T-helper 1 cell treated with Interleukin-12 subunit alpha and Interleukin-12 subunit beta and Interleukin-4 antibody, amounts not matched to agents 30 μg/mL and 1 μg/mL, for 36 hours (primary cell): ENCODE measurements around the gene KCNJ15.

Source experiments
- H3K27ac Mint-ChIP-seq: one replicate; pipeline ENCODE4 v1.8.0; 2021; ENCODE audit warnings: mild to moderate bottlenecking, mixed read lengths
- H3K27me3 Mint-ChIP-seq: one replicate; pipeline ENCODE4 v1.8.0; 2021; ENCODE audit warnings: low read depth, mixed read lengths
- H3K36me3 Mint-ChIP-seq: one replicate; pipeline ENCODE4 v1.8.0; 2021; ENCODE audit warnings: low read depth, mixed read lengths
- H3K4me1 Mint-ChIP-seq: one replicate; pipeline ENCODE4 v1.8.0; 2021; ENCODE audit warnings: low read depth, mixed read lengths
- H3K4me3 Mint-ChIP-seq: one replicate; pipeline ENCODE4 v1.8.0; 2021; ENCODE audit warnings: mild to moderate bottlenecking, moderate library complexity, mixed read lengths
- H3K9me3 Mint-ChIP-seq: one replicate; pipeline ENCODE4 v1.8.0; 2021; ENCODE audit warnings: mixed read lengths

Gene KCNJ15

DNA sequence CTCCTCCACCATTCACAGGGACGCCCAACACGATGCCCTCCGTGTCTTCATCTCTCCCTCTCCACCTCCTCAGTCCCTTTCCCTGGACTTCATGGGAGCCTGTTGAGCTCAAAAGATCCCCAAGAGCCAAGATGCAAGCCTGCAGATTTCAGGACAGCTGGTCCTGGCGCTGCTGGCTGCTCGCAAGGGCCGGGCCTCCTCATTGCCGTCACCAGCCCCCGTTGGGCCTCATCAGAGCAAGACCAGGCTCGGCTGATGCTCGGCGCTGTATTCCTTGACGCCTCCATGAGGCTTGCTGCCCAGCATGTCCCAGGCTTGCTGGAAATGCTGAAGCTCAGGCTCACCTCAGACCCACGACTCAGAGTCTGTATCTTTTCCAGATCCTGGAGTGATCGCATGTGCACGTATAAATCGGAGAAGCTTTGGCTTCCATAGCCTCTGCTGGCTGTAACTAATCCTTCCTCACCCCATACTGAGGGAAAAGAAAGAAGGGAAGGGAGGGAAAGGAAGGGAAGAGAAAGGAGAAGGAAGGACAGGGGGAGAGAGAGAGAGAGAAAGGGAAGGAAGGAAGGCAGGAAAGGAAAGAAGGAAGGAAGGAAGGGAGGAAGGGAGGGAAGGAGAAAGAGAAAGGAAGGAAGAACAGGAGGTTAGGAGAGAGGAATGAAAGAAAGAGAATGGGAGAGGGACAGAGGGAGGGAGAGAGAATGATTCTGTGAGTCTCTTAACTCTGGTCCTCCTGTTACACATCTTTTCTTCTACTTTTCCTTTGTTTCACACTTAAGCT lies 94.6 kb downstream of the KCNJ15 start:
- Mint-ChIP-seq H3K4me1 (peaks cover 7% of the 10 kb centered on the region), H3K4me3 (no peak overlapping the region), H3K27ac (no peak overlapping the region), H3K9me3 (no peaks in the 10 kb centered on the region), H3K27me3 (no peaks in the 10 kb centered on the region), H3K36me3 (no peaks in the 10 kb centered on the region)

DNA sequence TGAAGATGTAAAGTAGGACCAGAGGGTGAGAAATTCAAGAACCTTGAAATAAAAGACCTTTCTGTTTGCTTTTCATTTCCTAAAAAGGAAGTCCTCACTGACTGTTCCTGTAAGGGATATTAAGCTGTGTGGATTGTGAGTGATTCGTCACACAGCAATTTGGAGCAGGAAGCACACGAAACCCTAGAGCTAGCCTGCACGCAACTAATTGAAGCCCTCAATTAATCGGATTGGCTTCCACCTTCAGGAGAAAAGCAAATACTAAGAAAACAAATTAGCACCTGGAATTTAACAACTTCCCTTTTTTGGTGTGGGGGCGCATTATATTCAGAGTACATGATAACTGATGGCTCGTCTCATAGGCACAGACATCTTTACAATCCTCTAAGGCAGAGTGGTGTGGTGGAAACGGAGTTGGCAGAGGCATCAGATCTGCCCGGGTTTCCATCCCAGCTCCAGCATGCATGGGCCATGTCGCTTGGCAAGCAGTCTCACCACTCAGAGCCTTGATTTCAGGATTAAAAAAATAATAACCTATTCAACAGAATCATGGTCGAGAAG lies 95.2 kb downstream of the KCNJ15 start:
- peaks cover 7% of the 10 kb centered on the region for H3K4me1 Mint-ChIP-seq
- no peaks in the 10 kb centered on the region for H3K9me3 Mint-ChIP-seq
- H3K27me3 Mint-ChIP-seq = no peaks in the 10 kb centered on the region
- H3K4me3 Mint-ChIP-seq = no peak overlapping the region
- H3K27ac Mint-ChIP-seq = no peak overlapping the region
- H3K36me3 Mint-ChIP-seq = no peaks in the 10 kb centered on the region

DNA sequence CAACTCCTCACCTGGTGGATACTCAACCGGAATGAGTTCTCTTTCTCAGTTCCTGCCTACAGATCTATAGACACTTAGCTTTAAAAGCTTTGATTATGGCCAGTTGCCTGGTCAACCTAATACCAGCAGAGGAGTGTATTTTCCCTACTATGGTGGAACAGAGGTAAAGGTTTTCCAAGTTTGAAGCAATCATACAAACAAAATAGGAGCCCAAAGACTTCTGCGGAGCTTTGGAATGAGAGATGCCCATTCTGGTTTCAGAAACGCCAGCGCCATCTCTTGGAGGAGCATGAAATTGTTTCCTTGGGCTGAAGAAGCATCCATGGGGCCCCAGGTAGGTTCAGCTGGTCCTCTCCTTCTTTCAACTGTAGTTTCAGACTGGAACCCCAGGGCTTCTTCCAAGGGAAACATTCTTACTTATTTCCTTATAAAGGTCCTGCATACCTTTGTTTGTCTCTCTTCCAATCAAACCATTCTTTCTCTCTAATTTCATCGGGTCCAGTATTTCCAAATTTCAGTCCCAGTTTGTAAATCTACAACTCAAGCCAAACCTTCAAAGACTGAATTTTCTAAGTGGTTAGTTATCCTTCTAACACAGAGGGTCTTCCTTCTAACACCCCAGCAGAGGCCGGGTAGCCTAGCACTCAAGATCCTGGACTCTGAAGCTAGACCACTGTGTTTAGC lies 95.9 kb downstream of the KCNJ15 start:
- Mint-ChIP-seq H3K27ac (no peak overlapping the region), H3K4me3 (no peak overlapping the region), H3K9me3 (no peaks in the 10 kb centered on the region), H3K4me1 (peaks cover 7% of the 10 kb centered on the region), H3K27me3 (no peaks in the 10 kb centered on the region), H3K36me3 (no peaks in the 10 kb centered on the region)

DNA sequence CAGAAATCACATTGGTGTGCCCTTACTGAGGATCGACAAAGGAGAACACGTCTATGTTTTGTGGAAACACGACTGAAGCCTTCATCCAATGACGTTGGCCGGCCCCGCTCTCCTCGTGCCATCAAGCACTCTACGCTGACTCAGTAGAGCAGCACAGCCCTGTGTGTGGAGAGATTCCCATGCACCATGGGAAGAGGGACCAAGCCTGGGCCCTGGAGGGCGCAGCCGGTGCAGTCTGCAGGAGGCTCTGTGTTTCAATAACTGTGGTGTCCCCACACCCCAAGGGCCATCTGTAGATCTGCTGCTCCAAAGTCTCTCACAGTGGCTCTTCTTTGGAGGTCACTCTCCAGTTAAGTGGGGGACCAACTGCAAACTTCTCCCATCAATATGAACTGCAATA lies 97.4 kb downstream of the KCNJ15 start:
- H3K9me3 Mint-ChIP-seq = no peaks in the 10 kb centered on the region
- no peak overlapping the region for H3K27ac Mint-ChIP-seq
- no peaks in the 10 kb centered on the region for H3K27me3 Mint-ChIP-seq
- H3K36me3 Mint-ChIP-seq = no peaks in the 10 kb centered on the region
- peaks cover 7% of the 10 kb centered on the region for H3K4me1 Mint-ChIP-seq
- H3K4me3 Mint-ChIP-seq = no peak overlapping the region

DNA sequence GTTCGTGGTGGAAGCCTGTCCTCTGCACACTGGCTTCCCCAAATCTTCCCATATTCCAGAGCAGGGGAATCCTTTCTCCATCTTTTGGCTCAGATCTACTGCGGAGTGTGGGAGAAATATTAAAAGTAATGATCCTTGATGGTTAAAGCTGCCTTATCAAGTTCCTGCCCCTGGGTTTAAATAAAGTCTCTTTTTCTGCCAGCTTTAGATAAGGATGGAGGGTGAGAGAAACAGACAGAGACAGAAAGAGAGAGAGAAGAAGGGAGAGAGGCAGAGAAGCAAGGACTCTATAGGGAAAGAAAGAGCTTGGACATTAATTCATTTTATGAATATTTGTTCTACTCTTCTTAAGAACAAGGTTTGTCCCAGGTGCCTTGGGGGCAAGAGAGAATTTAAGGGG lies 98.0 kb downstream of the KCNJ15 start:
- Mint-ChIP-seq H3K27me3 (no peaks in the 10 kb centered on the region), H3K9me3 (no peaks in the 10 kb centered on the region), H3K36me3 (no peaks in the 10 kb centered on the region), H3K4me3 (no peak overlapping the region), H3K4me1 (peaks cover 7% of the 10 kb centered on the region), H3K27ac (no peak overlapping the region)

DNA sequence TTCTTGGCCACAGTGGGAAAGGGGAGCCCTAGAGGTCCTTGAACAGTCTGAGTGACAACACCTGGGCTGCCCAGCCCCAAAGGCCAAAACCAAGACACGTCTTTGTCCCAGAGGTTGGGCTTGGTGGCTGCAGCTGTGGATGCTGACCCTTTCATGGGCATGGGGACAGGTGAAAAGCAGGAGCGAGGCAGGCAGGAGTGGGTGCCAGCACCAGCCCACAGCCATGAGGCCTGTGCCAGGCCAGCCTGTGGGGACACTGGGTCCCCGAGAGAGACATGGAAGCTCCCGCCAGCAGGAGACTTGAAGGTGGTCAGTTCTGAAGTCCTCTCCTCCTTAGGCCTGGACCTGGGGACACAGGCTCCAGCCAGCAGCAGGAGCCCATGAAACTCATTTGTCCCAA lies 98.6 kb downstream of the KCNJ15 start:
- H3K9me3 Mint-ChIP-seq = no peaks in the 10 kb centered on the region
- H3K27ac Mint-ChIP-seq = no peak overlapping the region
- H3K27me3 Mint-ChIP-seq = no peaks in the 10 kb centered on the region

DNA sequence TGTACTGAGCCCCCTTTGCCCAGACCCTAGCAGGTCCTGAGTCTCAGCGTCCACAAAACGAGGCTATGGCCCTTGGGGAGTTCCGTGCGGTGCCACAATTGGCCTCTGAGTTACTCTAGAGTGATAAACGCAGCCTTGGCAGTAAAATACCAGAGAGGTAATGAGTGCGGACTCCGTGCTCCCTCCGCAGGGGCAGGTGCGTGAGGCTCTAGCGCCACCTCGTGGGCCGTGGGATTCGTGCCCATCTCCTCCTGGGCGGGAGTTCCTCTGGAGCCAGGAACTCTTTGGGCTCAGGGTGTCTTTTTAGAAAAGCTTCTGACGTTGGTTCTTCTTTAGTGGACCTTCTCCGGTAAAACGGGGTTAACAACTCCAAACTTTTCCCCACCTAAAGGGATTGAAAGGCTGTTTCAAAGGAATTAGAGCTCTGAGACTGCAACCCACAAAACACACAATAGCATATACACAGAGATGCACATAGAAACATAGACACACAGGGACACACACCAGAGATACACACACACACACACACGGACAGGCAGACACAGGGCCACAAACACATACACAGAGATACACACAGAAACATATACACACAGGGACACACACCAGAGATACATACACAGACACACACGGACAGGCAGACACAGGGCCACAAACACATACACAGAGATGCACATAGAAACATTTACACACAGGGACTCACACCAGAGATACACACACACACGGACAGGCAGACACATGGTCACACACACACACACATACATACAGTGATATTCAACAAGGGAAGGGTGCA lies 99.4 kb downstream of the KCNJ15 start:
- Mint-ChIP-seq H3K27me3 (no peaks in the 10 kb centered on the region), H3K4me3 (no peak overlapping the region), H3K4me1 (peaks cover 3% of the 10 kb centered on the region), H3K36me3 (no peaks in the 10 kb centered on the region), H3K9me3 (no peaks in the 10 kb centered on the region), H3K27ac (no peak overlapping the region)

More for the DNA sequence above, 98.6 kb downstream of the KCNJ15 start:
- H3K4me1 Mint-ChIP-seq = peaks cover 3% of the 10 kb centered on the region
- no peak overlapping the region for H3K4me3 Mint-ChIP-seq
- no peaks in the 10 kb centered on the region for H3K36me3 Mint-ChIP-seq
